Measurements from ENCODE around the gene C15orf39.
"Not testable (repeated sequence)": the region's sequence is repeated elsewhere in the genome, so short reads cannot be mapped to it uniquely, and the experiment has no call there.

DNA sequence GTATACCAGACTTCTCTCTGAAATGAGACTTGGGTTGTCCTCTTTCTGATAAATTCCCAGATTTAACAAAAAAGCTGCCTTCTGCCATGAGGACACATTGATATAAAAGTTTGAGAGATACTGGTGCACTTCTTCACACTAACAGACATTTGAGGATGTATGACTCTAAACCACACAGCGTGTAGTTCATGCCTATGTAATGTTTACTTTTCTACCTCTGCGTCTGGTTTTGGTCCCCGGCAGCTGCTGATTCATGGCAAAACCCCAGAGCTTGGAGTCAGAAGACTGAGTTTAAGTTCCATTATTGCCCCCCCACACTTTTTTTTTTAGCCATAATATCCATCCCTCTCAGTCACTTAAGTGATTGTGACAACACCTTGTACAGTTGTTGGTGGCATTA is 58.2 kb downstream of the C15orf39 start:
- TF ChIP-seq EP300, CTCF, POLR2AphosphoS5 (IDR thresholded peaks at IDR 0.05): not testable (repeated sequence)
